B cell (primary cell): Measurements from ENCODE around the gene SERBP1.

Experiments used
- CTCF ChIP-seq: fragments of 200-600 bp; IDR thresholded peaks from one replicate; pipeline ENCODE4 v1.8.0; 2022; ENCODE audit warnings: antibody characterized with exemption, mild to moderate bottlenecking
- EZH2 ChIP-seq: IDR thresholded peaks from 2 replicates; pipeline ENCODE4 v1.6.1; 2012; ENCODE audit warnings: borderline replicate concordance, low read depth, mild to moderate bottlenecking, moderate library complexity, low read length; ENCODE audit not compliant: insufficient read depth, poor library complexity, severe bottlenecking

GRCh38 chr1:67434491-67434890, 4.3 kb upstream of the SERBP1 start:
- TF ChIP-seq CTCF (no peak), EZH2 (no peak)
